Ureter (tissue), 1 donor: ENCODE results near the gene ZFP82. TPM values are rescaled to one million over a fixed set of nuclear protein-coding genes. Genes with fewer than 3 reads are reported as not detected.

Source experiments
- DNase-seq: peaks from one replicate; pipeline ENCODE4 v3.0.0-alpha.2; 2020; ENCODE audit warnings: low spot score
- total RNA-seq: library from RNA; stranded (reverse); gene quantifications from one replicate; pipeline ENCODE4 v1.2.4, GENCODE V29; 2023
- donor health status: DM: yes; HTN: yes; CAD: no.

Gene ZFP82
- total RNA-seq: 10.2 TPM

GRCh38 chr19:36418287-36419001, at the start of gene ZFP82:
TSS of gene ZFP82 (minus strand) at chr19:36418644. CDS start at chr19:36409789, 8,855 bp downstream.
- DNase-seq: peak; percentile 76

GRCh38 chr19:36460046-36460445, 41.6 kb upstream of the ZFP82 start:
- DNase-seq: no peak

GRCh38 chr19:36456831-36457230, 38.4 kb upstream of the ZFP82 start:
- DNase-seq: no peak

- no peak for DNase-seq
Measured at GRCh38 chr19:36449059-36449670, 30.7 kb upstream of the ZFP82 start.

- no peak for DNase-seq
Measured at GRCh38 chr19:36441339-36441738, 22.9 kb upstream of the ZFP82 start.

GRCh38 chr19:36436531-36436930, 18.1 kb upstream of the ZFP82 start:
- no peak for DNase-seq

GRCh38 chr19:36423925-36424324, 5.5 kb upstream of the ZFP82 start:
- no peak for DNase-seq

- DNase-seq: no peak
Measured at GRCh38 chr19:36421749-36422481, 3.5 kb upstream of the ZFP82 start.

GRCh38 chr19:36420961-36421748, 2.7 kb upstream of the ZFP82 start:
- no peak for DNase-seq

GRCh38 chr19:36417752-36418286, 625 bp downstream of the ZFP82 start:
- DNase-seq: no peak

GRCh38 chr19:36409841-36410240, 8.6 kb downstream of the ZFP82 start:
- no peak for DNase-seq

GRCh38 chr19:36408101-36408500, 10.3 kb downstream of the ZFP82 start:
- DNase-seq: no peak

GRCh38 chr19:36404498-36404897, 13.9 kb downstream of the ZFP82 start:
- no peak for DNase-seq

- no peak for DNase-seq
Measured at GRCh38 chr19:36401475-36401874, 17.0 kb downstream of the ZFP82 start.

- no peak for DNase-seq
Measured at GRCh38 chr19:36398571-36398970, 19.9 kb downstream of the ZFP82 start.

- DNase-seq: no peak
Measured at GRCh38 chr19:36392916-36393673, 25.3 kb downstream of the ZFP82 start.

- DNase-seq: no peak
Measured at GRCh38 chr19:36379510-36379819, 39.0 kb downstream of the ZFP82 start.

GRCh38 chr19:36378625-36379509, 39.6 kb downstream of the ZFP82 start, which contains the start of gene ZFP14:
TSS of gene ZFP14 (minus strand) at chr19:36379201. CDS start at chr19:36367892, 11,309 bp downstream.
- DNase-seq: peak; percentile 94

- no peak for DNase-seq
Measured at GRCh38 chr19:36377541-36378178, 40.8 kb downstream of the ZFP82 start.
